ENCODE results near the gene KCND3.

KCND3 gene

DNA sequence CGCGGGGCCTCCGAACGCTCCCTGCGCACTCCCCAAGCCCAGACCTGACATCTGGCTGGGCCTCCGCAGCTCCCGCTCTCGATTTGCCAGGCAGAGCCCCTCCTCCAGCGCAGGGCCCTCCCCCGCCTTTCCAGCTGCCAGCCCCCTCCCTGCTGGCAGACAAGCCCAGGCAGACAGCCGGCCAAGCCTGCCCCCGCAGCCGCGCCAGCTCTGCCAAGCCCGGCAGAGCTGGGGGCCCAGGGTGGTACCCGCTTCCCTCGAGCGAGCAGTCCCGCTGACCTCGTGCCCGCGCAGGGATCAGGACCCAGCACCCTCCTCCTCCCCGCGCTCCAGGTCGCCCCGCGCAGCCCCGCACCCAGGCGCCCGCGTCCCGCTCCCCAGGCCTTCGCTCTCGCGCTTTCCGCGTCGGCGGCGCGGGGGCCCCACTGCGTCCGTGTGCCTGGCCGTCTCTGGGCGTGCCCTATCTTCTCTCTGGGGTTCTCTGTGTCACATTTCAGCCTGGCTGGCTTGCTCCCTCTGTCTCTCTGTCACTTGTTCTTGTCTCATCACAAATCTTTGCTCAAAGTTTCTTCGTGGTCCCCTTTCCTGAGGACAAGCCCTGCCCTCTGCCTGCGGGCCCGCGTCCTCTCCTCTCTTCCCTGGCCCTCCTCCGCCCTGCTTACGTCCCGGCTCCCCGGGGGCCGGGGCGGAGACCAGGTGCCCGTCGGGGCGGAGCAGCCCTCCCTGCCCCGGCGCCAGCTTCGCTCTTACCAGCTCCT is 250.9 kb downstream of the KCND3 start:
- DNase-seq (ENCODE audit: extremely low spot score, insufficient read length, low read depth): no peak
- peak; percentile 51 for FAIRE-seq

DNA sequence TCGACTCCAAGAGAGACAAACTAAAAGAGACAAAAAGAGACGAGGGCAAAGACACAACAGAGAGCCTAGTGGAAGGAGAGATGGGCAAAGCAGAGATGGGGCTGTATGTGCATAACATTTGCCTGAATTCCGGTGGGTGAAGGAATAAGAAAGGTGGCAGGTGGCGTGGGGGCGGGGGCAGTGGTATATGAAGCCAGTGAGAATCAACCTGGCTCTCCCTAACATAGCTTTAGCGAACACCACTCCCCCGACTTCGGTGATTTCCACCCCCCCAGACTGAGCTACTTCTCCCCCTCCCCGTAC is 251.4 kb downstream of the KCND3 start:
- FAIRE-seq: no peak
- DNase-seq (ENCODE audit: extremely low spot score, insufficient read length, low read depth): no peak

DNA sequence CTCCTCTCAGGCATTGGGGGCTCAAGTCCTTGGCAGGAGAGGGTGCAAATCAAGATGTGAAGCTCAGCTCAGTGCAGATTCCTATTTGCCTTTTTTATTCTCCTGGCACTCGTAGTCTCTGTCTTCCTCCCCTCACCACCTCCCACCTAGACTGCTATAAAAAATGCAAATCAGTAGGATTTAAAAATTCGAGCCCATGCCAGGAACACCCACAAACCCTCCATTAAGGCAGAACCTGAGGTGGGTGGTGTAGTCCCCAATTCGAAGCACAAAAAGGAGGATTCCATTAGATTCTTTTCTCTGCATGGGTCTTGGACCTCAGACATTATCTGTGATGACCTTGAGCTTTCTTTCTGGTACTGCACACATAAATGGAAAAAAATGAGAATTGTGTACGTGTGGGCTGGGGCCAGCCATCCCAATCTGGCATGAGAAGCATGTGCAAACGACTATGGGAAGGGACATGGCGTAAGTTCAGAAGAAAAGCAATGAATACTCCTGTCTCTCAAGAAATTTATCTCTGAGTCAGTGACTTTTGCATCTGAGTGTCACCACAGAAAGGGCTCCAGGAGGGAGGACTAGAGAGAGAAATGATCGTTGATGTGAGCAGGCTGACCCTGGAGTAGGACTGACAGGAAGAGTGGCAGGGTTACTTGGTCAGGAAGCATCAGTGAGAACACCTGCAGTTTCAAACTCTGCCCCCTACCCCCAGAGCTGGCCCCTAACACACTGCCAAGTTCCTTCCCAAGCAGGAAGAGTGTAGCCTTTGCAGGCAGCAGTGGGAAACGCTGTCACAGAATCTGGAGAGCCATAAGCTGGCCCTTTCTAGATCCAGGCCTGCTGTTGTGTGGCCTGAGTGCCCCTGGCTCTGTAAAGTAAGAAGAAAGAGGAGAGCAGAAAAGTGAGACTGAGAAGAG is 252.0 kb downstream of the KCND3 start:
- DNase-seq (ENCODE audit: extremely low spot score, insufficient read length, low read depth): no peak
- no peak for FAIRE-seq

DNA sequence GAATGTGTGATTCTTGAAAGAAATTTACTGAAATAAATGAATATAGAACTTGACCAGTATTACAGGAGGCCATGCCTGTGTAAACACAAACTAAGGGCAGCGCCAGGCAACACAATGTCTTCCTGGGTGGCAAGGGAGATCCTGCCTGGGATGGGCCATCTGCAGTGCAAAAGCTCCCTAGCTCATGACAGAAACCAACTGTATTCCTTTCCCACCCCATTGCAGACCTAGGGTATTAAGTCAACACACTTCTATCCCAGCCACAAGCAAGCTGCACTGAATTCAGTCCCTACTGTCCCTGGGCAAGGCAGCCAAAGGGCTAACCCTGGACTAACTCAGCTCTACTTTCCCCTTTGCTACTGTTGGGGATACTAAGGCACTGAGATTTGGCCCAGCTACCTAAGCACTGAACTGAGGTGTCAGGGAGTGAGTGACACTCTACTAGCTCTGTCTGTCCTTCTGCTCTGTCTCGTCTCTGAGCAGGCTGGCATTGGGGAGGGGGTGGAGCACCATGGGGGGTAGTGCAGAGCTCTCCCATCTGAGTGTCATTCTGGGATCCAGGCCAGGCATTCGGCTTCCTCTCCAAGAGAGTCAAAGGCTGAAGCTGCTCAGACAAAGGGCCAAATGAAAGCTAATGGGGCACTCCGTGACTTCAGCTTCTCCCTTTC is 252.8 kb downstream of the KCND3 start:
- DNase-seq (ENCODE audit: extremely low spot score, insufficient read length, low read depth): no peak
- no peak for FAIRE-seq

DNA sequence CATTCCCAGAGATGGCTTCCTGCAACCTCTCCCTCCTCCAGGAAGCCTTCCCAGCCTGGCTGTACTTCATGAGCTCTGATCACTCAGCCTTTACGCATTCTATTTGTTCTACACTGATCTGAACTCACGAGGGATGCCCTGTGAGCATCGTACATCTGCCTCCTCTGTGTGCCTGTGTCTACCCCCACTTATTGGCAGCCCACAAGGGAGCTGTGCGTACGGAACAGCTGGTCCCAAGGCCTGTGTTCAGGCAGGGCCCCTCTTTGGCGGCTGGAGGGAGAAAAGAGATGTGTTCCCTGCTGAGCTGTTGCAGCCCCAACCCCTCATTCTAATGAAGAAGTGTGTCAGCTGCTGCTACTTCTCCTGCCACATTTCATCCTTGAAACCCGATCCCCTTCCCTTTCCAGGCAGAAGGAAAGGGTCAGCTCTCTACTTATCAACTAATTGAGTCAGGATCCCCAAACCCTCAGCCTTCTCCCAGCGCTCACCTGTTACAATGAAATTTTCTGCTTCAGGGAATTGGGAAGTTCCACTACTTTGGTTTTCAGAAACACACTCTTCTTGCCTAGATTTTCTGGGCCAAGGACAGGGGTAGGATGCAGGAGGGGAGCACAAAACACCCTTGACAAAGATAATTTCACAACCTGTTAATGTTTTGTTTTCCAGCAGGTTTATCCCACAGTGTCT is 253.5 kb downstream of the KCND3 start:
- FAIRE-seq (no peak), DNase-seq (ENCODE audit: extremely low spot score, insufficient read length, low read depth) (no peak)

DNA sequence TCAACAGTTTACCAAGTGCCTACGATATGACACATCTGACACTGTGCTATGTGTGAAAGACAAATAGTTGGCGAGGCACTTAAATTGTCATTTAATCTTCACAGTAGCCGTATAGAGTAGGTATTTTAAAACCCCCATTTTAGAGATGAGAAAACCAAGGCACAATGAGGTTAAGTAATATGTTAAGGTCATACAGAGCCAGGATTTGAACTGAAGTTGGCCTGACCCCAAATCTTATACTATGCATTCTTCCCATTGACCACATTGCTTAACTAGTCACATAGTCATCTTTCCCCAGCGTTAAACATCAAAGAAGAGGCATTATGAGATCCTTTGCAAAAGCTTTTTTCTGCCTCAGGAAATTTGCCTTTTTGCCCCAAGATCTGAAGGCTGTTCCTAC is 254.1 kb downstream of the KCND3 start:
- DNase-seq (ENCODE audit: extremely low spot score, insufficient read length, low read depth) (no peak), FAIRE-seq (no peak)

DNA sequence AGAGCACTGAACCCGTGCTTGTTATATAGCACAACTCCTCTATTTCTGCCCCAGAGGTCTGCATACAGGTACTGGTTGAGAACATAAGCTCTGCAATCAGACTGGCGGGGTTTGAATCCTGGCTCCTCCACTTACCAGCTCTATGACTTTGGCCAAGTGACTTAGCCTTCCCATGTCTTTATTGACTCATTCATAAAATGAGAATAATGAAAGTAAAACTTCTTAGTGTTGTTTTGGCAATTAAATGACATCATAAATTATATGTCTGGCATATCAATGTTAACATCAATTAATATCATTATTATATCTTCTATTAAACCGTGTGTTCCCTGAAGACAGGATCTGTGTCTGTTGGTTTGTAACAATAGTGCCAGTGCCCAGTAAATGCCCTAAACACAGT is 254.6 kb downstream of the KCND3 start:
- no peak for FAIRE-seq
- no peak for DNase-seq (ENCODE audit: extremely low spot score, insufficient read length, low read depth)

DNA sequence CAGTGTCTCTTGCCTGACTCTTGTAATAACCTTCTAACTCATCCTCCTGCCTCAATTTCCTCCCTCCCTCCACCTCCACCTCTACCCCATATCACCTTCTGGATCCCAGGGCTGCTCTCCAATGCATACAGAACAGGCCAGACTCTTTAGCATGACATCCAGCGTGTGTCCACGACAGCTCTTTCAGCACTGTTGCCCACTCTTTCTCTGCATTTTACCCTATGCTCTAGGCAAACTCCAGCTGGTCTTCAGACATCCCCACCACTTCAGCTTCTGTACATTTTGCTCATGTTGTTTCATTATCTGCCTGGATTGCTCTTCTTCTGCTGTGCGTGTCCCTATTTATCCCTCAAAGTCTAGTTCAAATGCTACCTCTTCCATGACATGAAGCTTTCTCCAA is 255.0 kb downstream of the KCND3 start:
- DNase-seq (ENCODE audit: extremely low spot score, insufficient read length, low read depth) (no peak), FAIRE-seq (no peak)

DNA sequence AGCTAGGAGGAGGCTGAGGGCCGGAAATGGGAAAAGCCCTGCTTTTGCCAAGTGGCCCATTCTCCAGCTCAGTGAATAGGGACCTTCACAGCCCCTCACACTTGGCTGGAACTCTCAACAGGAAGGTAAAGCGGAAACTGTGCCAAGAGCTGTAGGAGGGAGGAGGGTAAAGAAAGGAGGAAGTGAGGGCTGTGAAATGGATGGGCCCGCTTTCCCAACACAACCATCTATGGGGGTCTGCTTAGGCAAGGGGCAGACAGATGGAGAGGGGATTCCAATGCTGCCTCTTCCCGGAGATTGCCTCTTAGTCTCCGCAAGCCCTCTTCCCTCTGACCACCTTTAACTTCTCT is 255.5 kb downstream of the KCND3 start:
- FAIRE-seq (no peak), DNase-seq (ENCODE audit: extremely low spot score, insufficient read length, low read depth) (no peak)

DNA sequence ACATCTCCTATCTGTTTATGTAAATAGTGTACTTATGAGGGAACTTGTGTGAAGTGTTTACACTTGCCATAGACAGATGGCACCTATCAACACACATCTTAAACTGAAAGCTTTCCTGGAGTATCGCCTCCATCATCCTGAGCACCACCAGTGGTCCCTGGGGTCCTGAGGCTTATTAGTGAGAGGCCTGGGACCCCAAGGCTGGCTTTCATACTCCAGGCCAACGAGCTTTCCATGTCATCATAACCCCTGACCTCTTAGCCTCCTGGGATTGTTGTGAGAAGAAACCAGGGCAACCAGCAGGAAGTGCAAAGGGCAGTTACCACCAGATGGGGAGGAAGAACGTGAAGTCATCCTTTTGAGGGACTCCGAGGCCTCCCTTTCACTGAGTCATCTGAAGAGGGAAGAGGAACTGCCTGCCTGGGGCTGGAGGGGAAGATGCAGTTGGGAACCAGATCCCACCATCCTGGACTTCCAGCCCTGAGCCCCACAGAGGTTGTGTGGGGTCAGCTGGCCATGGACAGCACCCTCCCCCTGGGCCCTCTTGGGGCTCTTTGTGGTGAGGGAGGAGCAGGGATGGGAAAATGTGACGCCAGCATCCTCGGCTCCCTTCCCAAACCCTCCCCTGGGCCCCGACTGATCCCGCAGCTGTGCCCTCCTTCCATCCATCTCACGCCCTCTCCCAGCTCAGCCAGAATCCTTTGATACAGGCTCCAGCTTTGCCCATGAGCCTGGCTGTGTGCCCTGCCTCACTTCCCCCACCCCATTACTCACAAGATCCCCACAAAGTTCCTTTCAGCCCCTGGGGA is 256.1 kb downstream of the KCND3 start:
- FAIRE-seq (no peak), DNase-seq (ENCODE audit: extremely low spot score, insufficient read length, low read depth) (no peak)

DNA sequence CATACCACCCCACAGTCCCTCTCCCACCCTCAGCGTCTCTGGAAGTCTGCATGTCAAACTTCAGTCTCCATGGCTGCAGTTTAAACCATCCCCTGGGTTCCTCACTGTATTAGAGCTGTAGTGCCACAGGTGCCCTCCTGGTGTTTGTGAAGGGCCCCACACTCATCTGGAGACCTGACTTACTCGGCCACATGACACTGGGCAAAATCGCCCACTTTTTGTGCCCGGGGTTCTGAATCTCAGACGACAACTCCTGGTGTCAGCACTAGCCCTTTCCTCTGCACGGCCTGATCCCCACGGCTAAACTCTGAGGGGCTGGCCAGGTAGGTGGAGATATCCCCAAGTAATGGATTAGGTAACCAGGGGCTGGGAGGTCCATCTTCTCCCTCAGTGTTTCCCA is 256.8 kb downstream of the KCND3 start:
- no peak for FAIRE-seq

DNA sequence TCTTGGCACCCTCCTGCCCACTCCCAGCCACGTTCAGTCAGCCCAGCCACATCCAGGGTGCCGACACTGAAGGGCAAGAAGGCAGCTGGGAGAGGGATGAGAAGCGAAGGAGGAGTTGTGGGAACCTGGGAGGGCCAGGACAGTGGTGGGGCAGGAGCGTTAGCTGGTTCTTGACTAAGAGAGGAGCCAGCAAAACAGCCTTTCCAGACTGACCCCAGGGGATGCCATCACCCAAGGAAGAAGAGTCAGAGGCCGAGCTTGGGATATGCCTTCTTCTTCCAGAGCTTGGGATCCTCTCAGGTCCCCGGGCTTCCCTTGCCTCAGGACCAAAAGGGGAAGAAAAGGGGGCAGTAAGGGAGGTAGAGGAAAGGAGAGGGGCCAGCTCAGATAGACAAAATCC is 257.5 kb downstream of the KCND3 start:
- FAIRE-seq (no peak), DNase-seq (ENCODE audit: extremely low spot score, insufficient read length, low read depth) (no peak)

More for the DNA sequence above, 256.8 kb downstream of the KCND3 start:
- no peak for DNase-seq (ENCODE audit: extremely low spot score, insufficient read length, low read depth)

DNA sequence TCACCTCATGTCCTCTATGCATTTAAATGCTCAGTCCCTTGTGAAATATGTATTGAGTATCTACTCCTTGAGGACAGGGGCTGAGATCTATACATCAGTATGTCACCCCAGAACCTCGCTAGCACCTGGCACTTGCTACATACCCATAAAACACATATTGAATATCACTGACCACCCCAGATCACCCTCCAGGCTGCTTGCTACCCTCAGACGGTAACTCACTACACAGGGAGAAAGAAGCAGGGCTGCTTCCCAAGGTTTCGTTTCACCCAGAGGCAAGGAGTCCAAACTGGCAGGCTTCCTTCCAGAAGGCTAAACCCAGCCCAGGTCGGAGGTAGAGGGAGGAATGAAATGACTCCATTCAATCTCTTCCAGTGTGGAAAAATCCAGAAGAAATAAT is 258.8 kb downstream of the KCND3 start:
- no peak for FAIRE-seq
- DNase-seq (ENCODE audit: extremely low spot score, insufficient read length, low read depth): no peak

DNA sequence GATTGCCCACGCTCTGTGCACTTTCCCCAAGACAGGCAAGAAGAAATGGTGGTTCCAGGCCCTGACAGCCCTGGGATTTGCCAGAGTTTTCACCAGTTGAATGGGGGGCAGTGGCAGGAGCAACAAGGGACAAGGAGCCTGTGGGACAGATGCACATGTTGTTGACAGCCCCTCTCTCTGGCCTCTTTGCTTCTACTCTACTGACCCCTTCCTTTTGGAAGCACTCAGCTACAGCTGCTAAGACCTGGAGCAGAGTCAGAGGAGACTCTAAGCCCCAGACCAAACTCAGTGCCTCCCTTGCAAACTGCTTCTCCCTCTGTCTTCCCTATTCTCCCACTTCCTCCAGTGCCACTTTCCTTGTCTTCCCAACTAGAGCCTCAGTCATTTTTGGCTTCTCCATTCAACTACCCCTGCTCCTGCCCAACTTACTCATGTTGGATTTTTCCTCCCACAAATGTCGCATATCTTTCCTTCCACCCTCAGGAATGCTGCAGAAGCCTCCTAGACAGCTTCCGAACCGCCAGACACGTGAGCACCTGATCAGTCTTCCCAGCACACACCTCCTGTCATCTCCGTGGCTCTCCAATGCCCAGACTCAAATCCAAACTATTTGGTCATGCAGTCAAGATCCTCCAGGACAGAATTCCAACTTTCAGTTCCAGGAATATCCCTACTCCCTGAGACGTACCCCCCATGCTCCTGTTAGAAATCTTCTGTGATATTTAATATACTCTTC is 259.4 kb downstream of the KCND3 start:
- no peak for DNase-seq (ENCODE audit: extremely low spot score, insufficient read length, low read depth)
- no peak for FAIRE-seq

DNA sequence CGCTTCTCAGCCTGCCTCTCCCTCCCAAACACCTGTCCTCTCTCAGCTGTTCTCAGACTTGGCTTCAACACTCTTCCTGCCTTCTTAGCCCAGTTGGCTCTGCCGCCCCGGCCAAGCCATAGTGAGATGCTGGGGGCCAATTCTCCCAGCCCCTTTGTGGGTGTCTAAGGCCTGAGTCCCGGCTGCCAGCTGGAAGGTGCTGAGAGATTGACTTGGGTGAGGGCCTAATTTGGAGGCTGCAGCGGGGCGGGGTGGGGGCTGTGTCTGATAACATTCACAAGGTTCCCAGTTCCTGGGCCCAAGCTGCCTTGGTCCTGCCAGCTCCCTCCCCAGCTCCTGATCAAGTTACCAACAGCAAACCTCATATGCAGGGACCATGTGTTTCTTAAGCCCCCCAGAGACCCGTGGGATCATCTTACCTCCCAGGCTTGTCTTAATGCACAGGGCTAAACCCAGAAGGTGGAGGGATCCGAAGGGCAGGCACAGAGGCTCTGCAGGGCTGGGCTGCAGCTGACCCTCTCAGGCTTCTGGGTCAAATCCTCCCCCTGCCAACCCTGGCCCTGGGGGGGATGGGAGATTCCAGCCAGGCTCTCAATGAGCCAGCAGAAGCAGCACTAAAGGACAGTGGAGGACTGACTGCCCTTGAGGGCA is 260.1 kb downstream of the KCND3 start:
- no peak for DNase-seq (ENCODE audit: extremely low spot score, insufficient read length, low read depth)
- no peak for FAIRE-seq

DNA sequence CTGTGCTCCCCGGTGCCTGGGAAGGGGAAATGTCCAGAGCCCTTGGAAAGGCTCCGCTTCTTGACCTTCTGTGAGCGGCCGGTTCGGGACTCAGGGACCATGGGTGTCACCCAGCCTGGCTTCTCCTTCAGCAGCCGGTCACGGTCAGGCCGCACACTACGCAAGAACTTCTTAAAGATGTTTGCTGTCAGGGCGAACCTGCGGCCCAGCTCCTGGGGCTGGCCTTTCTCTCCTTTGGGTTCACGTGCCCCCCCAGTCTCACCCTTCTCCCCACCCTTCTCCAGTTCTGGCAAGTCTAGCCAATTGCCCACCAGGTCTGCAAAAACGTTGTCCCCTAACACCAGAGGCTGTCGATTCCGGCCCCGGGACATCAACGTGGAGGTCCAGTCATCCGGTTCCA is 262.4 kb downstream of the KCND3 start:
- DNase-seq (ENCODE audit: extremely low spot score, insufficient read length, low read depth): no peak
- FAIRE-seq: no peak

DNA sequence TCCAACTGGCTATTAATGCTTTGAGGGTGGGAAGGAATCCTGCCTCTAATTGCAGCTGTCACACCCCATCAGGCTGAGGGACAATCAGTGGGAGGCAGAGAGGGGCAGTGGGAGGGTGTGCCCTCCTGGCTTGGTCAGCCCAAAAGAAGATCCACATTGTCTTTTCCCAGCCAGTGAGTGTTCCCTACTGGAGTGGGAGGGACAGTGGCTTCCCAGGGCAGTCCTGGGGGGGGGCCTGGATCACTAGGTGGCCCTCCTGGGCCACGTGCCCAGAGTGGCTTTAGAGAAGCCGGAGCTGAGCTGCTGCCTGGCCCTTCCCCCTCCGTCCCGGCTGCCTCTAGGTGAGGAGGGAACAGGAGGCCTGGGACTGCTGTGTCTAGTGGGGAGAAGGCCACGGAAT is 264.3 kb downstream of the KCND3 start:
- no peak for DNase-seq (ENCODE audit: extremely low spot score, insufficient read length, low read depth)
- FAIRE-seq: no peak

DNA sequence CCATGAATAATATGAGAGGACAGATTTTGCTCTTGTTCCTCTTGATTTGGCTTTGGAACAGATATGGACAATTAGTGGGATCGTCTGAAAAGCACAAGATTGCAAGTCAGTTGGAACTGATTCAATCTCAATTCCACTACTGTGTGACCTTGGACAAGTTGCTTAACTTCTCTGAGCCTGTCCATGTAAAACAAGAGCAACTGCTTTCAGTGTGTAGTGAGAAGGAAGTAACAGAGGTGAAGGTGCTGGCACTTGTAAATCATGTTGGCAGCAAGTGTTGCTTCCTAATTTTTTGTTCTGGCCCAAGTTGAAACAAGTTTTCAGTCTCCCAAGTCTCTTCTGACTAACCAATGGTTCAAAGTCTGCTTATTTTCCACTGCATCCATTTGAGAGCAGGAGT is 265.6 kb downstream of the KCND3 start:
- DNase-seq (ENCODE audit: extremely low spot score, insufficient read length, low read depth) (no peak), FAIRE-seq (no peak)
